ENCODE results near the gene NAA38. TPM values are rescaled to one million over a fixed set of nuclear protein-coding genes. Genes with fewer than 3 reads are reported as not detected.

NAA38 gene
- total RNA-seq, 1 donor from 2014 or later = 66.2 TPM

- Mint-ChIP-seq H3K4me3 (ENCODE audit: unreplicated experiment) (peak overlapping the region; percentile 94), H3K27ac (ENCODE audit: unreplicated experiment) (peak overlapping the region; percentile 99), H3K4me1 (ENCODE audit: unreplicated experiment) (peaks cover 33% of the 10 kb centered on the region), H3K9me3 (ENCODE audit: unreplicated experiment) (no peaks in the 10 kb centered on the region), H3K36me3 (ENCODE audit: unreplicated experiment) (peaks cover 16% of the 10 kb centered on the region), H3K27me3 (ENCODE audit: unreplicated experiment) (no peaks in the 10 kb centered on the region)
- TF ChIP-seq CTCF (IDR thresholded peaks at IDR 0.05) = no peak
- no peak for DNase-seq (ENCODE audit: extremely low spot score, unreplicated experiment)
These were observed 11.8 kb downstream of the NAA38 start for GRCh38 chr17:7845359-7846062.

GRCh38 chr17:7844292-7845154 is 12.8 kb downstream of the NAA38 start:
- H3K9me3 Mint-ChIP-seq (ENCODE audit: unreplicated experiment) = no peaks in the 10 kb centered on the region
- no peaks in the 10 kb centered on the region for H3K27me3 Mint-ChIP-seq (ENCODE audit: unreplicated experiment)
- peak; percentile 92 for DNase-seq (ENCODE audit: extremely low spot score, unreplicated experiment)
- H3K27ac Mint-ChIP-seq (ENCODE audit: unreplicated experiment) = peak overlapping the region; percentile 99
- H3K4me1 Mint-ChIP-seq (ENCODE audit: unreplicated experiment) = peaks cover 43% of the 10 kb centered on the region
- peaks cover 10% of the 10 kb centered on the region for H3K36me3 Mint-ChIP-seq (ENCODE audit: unreplicated experiment)
- peak overlapping the region; percentile 94 for H3K4me3 Mint-ChIP-seq (ENCODE audit: unreplicated experiment)
- no peak for TF ChIP-seq CTCF (IDR thresholded peaks at IDR 0.05)

- H3K27ac Mint-ChIP-seq (ENCODE audit: unreplicated experiment) = peak overlapping the region; percentile 99
These were observed 13.6 kb downstream of the NAA38 start for GRCh38 chr17:7843536-7844291.

GRCh38 chr17:7843257-7843535 is 14.2 kb downstream of the NAA38 start:
- Mint-ChIP-seq H3K27ac (ENCODE audit: unreplicated experiment) (peak overlapping the region; percentile 99), H3K4me1 (ENCODE audit: unreplicated experiment) (peaks cover 55% of the 10 kb centered on the region), H3K27me3 (ENCODE audit: unreplicated experiment) (no peaks in the 10 kb centered on the region), H3K36me3 (ENCODE audit: unreplicated experiment) (peaks cover 9% of the 10 kb centered on the region), H3K4me3 (ENCODE audit: unreplicated experiment) (peak overlapping the region; percentile 94), H3K9me3 (ENCODE audit: unreplicated experiment) (no peaks in the 10 kb centered on the region)
- no peak for DNase-seq (ENCODE audit: extremely low spot score, unreplicated experiment)
- TF ChIP-seq CTCF (IDR thresholded peaks at IDR 0.05) = no peak

More at GRCh38 chr17:7843536-7844291, 13.6 kb downstream of the NAA38 start:
- Mint-ChIP-seq H3K4me3 (ENCODE audit: unreplicated experiment) (peak overlapping the region; percentile 94), H3K36me3 (ENCODE audit: unreplicated experiment) (peaks cover 10% of the 10 kb centered on the region), H3K27me3 (ENCODE audit: unreplicated experiment) (no peaks in the 10 kb centered on the region), H3K9me3 (ENCODE audit: unreplicated experiment) (no peaks in the 10 kb centered on the region), H3K4me1 (ENCODE audit: unreplicated experiment) (peaks cover 51% of the 10 kb centered on the region)
- TF ChIP-seq CTCF (IDR thresholded peaks at IDR 0.05) = no peak
- no peak for DNase-seq (ENCODE audit: extremely low spot score, unreplicated experiment)

All from osteocyte (in vitro differentiated cells).